Neural progenitor cell (in vitro differentiated cells): ENCODE measurements around the gene RARA. TPM values are rescaled to one million over a fixed set of nuclear protein-coding genes. Genes with fewer than 3 reads are reported as not detected.

ENCODE experiments used
- DNase-seq: peaks from one replicate; pipeline ENCODE4 v3.0.0-alpha.2; 2016; ENCODE audit warnings: low spot score
- H2AFZ ChIP-seq: fragments of 200-600 bp; sonication (generic); replicated peaks from 2 replicates; pipeline ENCODE4 v1.6.1; 2016; ENCODE audit warnings: antibody characterized with exemption
- H3F3A ChIP-seq: fragments of 200-600 bp; sonication (generic); 2 replicates; pipeline ENCODE4 v1.6.1; 2016; ENCODE audit warnings: antibody characterized with exemption, low read depth
- H3K27ac ChIP-seq: fragments of 200-600 bp; sonication (generic); 2 replicates; pipeline ENCODE4 v1.5.1; 2016; ENCODE audit warnings: mild to moderate bottlenecking
- H3K27me3 ChIP-seq: fragments of 200-600 bp; sonication (generic); 2 replicates; pipeline ENCODE4 v1.6.1; 2016; ENCODE audit warnings: mild to moderate bottlenecking, moderate library complexity
- H3K36me3 ChIP-seq: fragments of 200-600 bp; sonication (generic); 2 replicates; pipeline ENCODE4 v1.5.1; 2016
- H3K4me1 ChIP-seq: fragments of 200-600 bp; sonication (generic); 2 replicates; pipeline ENCODE4 v1.6.1; 2016; ENCODE audit warnings: mixed run types
- H3K4me2 ChIP-seq: fragments of 200-600 bp; sonication (generic); 2 replicates; pipeline ENCODE4 v1.6.1; 2016
- H3K4me3 ChIP-seq: fragments of 200-600 bp; sonication (generic); 2 replicates; pipeline ENCODE4 v1.5.1; 2016
- H3K79me2 ChIP-seq: fragments of 200-600 bp; sonication (generic); 2 replicates; pipeline ENCODE4 v1.6.1; 2016; ENCODE audit warnings: low read depth
- H3K9ac ChIP-seq: fragments of 200-600 bp; sonication (generic); 2 replicates; pipeline ENCODE4 v1.6.1; 2016
- H3K9me3 ChIP-seq: fragments of 200-600 bp; sonication (generic); 2 replicates; pipeline ENCODE4 v1.5.1; 2016; ENCODE audit warnings: low read depth
- H4K20me1 ChIP-seq: fragments of 200-600 bp; sonication (generic); 2 replicates; pipeline ENCODE4 v1.6.1; 2016; ENCODE audit warnings: low read depth
- H3K27ac Mint-ChIP-seq: 3 replicates; pipeline ENCODE4 v1.8.0; 2021; ENCODE audit warnings: mixed read lengths
- H3K27me3 Mint-ChIP-seq: 2 replicates; pipeline ENCODE4 v1.8.0; 2022; ENCODE audit warnings: low read depth, mild to moderate bottlenecking, inconsistent platforms, moderate library complexity, mixed read lengths; ENCODE audit not compliant: insufficient read depth
- H3K36me3 Mint-ChIP-seq: 3 replicates; pipeline ENCODE4 v1.8.0; 2021; ENCODE audit warnings: mixed read lengths
- H3K4me1 Mint-ChIP-seq: 3 replicates; pipeline ENCODE4 v1.8.0; 2021; ENCODE audit warnings: mixed read lengths
- H3K4me3 Mint-ChIP-seq: 3 replicates; pipeline ENCODE4 v1.8.0; 2021; ENCODE audit warnings: mild to moderate bottlenecking, moderate library complexity, mixed read lengths
- H3K9me3 Mint-ChIP-seq: 3 replicates; pipeline ENCODE4 v1.8.0; 2020; ENCODE audit warnings: mixed read lengths
- EZH2 ChIP-seq: fragments of 200-600 bp; sonication (generic); IDR thresholded peaks from 2 replicates; pipeline ENCODE4 v1.6.1; 2017; ENCODE audit warnings: antibody characterized with exemption, mild to moderate bottlenecking, moderate library complexity
- EZH2phosphoT487 ChIP-seq: fragments of 200-600 bp; sonication (generic); IDR thresholded peaks from 2 replicates; pipeline ENCODE4 v1.6.1; 2017; ENCODE audit warnings: antibody characterized with exemption
- total RNA-seq: library from RNA; depleted of rRNA; stranded (reverse); fragments of >200 nt; gene quantifications from 2 replicates; pipeline ENCODE4 v1.2.3, GENCODE V29; 2015; ENCODE audit warnings: low replicate concordance
- TF ChIP-seq, protein P1 (sequence below): fragments of 200-600 bp; sonication (generic); IDR thresholded peaks from 2 replicates; pipeline ENCODE4 v1.5.1; 2017; ENCODE audit warnings: antibody characterized with exemption, mild to moderate bottlenecking

The RARA gene
- total RNA-seq, 1 donor from 2014 or later, result 9.0 TPM

DNA sequence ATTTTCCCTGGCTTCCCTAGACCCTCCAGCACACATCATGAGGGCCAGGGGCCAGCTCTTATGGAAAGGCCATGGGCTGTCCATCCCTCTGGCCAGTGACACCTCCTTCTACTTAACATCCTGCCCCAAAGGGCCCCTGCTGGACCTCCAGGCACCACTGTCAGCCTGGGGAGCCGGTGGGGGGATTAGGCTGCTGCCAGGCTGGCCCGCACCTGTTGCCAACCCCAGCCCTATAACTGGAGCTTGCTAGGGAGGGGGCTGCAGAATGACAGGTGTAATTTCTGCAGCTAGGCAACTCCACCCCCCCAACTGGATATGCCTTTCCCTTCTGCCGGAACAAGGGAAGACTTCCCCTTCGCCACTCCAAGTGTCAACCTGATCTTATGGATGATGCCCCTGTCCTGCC, 12.5 kb downstream of the RARA start:
- no peak overlapping the region for H2AFZ ChIP-seq
- no peaks in the 10 kb centered on the region for H3K9me3 ChIP-seq
- H3K4me3 ChIP-seq, result no peak overlapping the region
- H3K27ac Mint-ChIP-seq, result no peak overlapping the region
- peaks cover 67% of the 10 kb centered on the region for H4K20me1 ChIP-seq
- H3K27ac ChIP-seq, result no peak overlapping the region
- H3K4me1 Mint-ChIP-seq, result peaks cover 55% of the 10 kb centered on the region
- DNase-seq, result no peak
- peaks cover 12% of the 10 kb centered on the region for H3F3A ChIP-seq
- H3K9ac ChIP-seq, result no peak overlapping the region
- H3K27me3 Mint-ChIP-seq, result peaks cover 4% of the 10 kb centered on the region
- peaks cover 21% of the 10 kb centered on the region for H3K79me2 ChIP-seq
- H3K4me2 ChIP-seq, result no peak overlapping the region
- peaks cover 23% of the 10 kb centered on the region for H3K4me1 ChIP-seq
- H3K9me3 Mint-ChIP-seq, result no peaks in the 10 kb centered on the region
- no peak overlapping the region for H3K4me3 Mint-ChIP-seq
- no peaks in the 10 kb centered on the region for H3K36me3 ChIP-seq
- H3K27me3 ChIP-seq, result peaks cover 21% of the 10 kb centered on the region
- TF ChIP-seq EZH2 (no peak), EZH2phosphoT487 (no peak)
- TF ChIP-seq, protein P1, sequence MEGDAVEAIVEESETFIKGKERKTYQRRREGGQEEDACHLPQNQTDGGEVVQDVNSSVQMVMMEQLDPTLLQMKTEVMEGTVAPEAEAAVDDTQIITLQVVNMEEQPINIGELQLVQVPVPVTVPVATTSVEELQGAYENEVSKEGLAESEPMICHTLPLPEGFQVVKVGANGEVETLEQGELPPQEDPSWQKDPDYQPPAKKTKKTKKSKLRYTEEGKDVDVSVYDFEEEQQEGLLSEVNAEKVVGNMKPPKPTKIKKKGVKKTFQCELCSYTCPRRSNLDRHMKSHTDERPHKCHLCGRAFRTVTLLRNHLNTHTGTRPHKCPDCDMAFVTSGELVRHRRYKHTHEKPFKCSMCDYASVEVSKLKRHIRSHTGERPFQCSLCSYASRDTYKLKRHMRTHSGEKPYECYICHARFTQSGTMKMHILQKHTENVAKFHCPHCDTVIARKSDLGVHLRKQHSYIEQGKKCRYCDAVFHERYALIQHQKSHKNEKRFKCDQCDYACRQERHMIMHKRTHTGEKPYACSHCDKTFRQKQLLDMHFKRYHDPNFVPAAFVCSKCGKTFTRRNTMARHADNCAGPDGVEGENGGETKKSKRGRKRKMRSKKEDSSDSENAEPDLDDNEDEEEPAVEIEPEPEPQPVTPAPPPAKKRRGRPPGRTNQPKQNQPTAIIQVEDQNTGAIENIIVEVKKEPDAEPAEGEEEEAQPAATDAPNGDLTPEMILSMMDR, result no peak
- H3K36me3 Mint-ChIP-seq, result no peaks in the 10 kb centered on the region

DNA sequence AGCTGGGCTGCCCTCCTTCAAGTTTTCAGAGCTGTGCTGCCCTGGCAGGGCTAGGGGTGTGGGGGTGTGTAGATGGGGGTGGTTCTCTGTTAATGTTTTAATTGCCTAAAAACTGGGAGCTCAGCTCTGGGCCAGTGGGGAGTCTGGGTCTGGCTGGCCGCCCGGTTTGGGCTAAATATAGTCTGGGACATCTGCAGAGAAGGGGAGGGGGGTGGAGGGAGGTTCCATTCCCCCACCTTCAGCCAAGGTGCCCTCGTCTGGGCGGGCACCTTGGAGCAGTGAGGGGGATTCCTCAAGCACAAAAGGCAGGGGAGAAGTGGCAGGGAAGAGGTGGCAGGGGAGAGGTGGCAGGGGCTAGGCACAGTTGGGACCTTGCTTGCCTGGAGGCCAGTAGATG, 13.0 kb downstream of the RARA start:
- peaks cover 21% of the 10 kb centered on the region for H3K79me2 ChIP-seq
- no peak for DNase-seq
- H3K4me1 Mint-ChIP-seq, result peaks cover 54% of the 10 kb centered on the region
- H3K36me3 Mint-ChIP-seq, result no peaks in the 10 kb centered on the region
- H3K27me3 ChIP-seq, result peaks cover 17% of the 10 kb centered on the region
- no peak for TF ChIP-seq EZH2
- no peak for TF ChIP-seq EZH2phosphoT487
- TF ChIP-seq, protein P1, result no peak
- H3F3A ChIP-seq, result peaks cover 10% of the 10 kb centered on the region
- no peak overlapping the region for H3K4me2 ChIP-seq
- no peaks in the 10 kb centered on the region for H3K36me3 ChIP-seq
- no peak overlapping the region for H3K4me3 ChIP-seq
- peaks cover 21% of the 10 kb centered on the region for H3K4me1 ChIP-seq
- H3K4me3 Mint-ChIP-seq, result no peak overlapping the region
- H3K9me3 Mint-ChIP-seq, result no peaks in the 10 kb centered on the region
- H3K9ac ChIP-seq, result no peak overlapping the region
- no peak overlapping the region for H3K27ac ChIP-seq
- H4K20me1 ChIP-seq, result peaks cover 69% of the 10 kb centered on the region
- H3K9me3 ChIP-seq, result no peaks in the 10 kb centered on the region
- no peak overlapping the region for H3K27ac Mint-ChIP-seq
- H3K27me3 Mint-ChIP-seq, result peaks cover 4% of the 10 kb centered on the region
- no peak overlapping the region for H2AFZ ChIP-seq

- H3K9me3 Mint-ChIP-seq, result no peaks in the 10 kb centered on the region
- DNase-seq, result no peak
- no peak overlapping the region for H2AFZ ChIP-seq
- peaks cover 48% of the 10 kb centered on the region for H3K4me1 Mint-ChIP-seq
- no peak overlapping the region for H3K4me2 ChIP-seq
- no peak overlapping the region for H3K9ac ChIP-seq
- H3F3A ChIP-seq, result peaks cover 3% of the 10 kb centered on the region
- peaks cover 14% of the 10 kb centered on the region for H3K4me1 ChIP-seq
- no peaks in the 10 kb centered on the region for H3K36me3 Mint-ChIP-seq
- H3K4me3 ChIP-seq, result no peak overlapping the region
- H3K79me2 ChIP-seq, result peaks cover 21% of the 10 kb centered on the region
- peaks cover 4% of the 10 kb centered on the region for H3K27me3 Mint-ChIP-seq
- peaks cover 10% of the 10 kb centered on the region for H3K27me3 ChIP-seq
- H3K36me3 ChIP-seq, result no peaks in the 10 kb centered on the region
- H3K27ac Mint-ChIP-seq, result peak overlapping the region; percentile 88
- H4K20me1 ChIP-seq, result peaks cover 73% of the 10 kb centered on the region
- TF ChIP-seq EZH2phosphoT487 (no peak), EZH2 (no peak)
- TF ChIP-seq, protein P1, result no peak
- H3K9me3 ChIP-seq, result no peaks in the 10 kb centered on the region
- H3K27ac ChIP-seq, result no peak overlapping the region
- peak overlapping the region; percentile 71 for H3K4me3 Mint-ChIP-seq
Measured at GRCh38 chr17:40322358-40323315, 13.7 kb downstream of the RARA start.
